HepG2 (cell line): Measurements from ENCODE around the gene MNDA. TPM values are rescaled to one million over a fixed set of nuclear protein-coding genes. Genes with fewer than 3 reads are reported as not detected.

Experiments
- KMT2B ChIP-seq: IDR thresholded peaks from 2 replicates; pipeline ENCODE4 v1.6.1; 2016; ENCODE audit warnings: missing genetic modification reagents, missing compliant biosample characterization
- TCF12 ChIP-seq, 2 experiments: fragments of 450-650 bp in 1 of 2; sonication (generic) in 1 of 2; formaldehyde crosslinking in 1 of 2; IDR thresholded peaks; 2 replicates each; pipeline versions ENCODE4 v1.6.1 to v1.8.0; 2017 to 2022; ENCODE audit warnings: antibody characterized with exemption in 1 of 2, mild to moderate bottlenecking in 1 of 2, missing genetic modification reagents in 1 of 2, moderate library complexity in 1 of 2
- polyA plus RNA-seq, 8 experiments: library from polyadenylated mRNA; depleted of rRNA in 3 of 8; stranded (reverse) in 7 of 8; unstranded in 1 of 8; fragments of >200 nt; fragmentation: Illumina TruSeq in 4 of 8; extraction: Trizol in 4 of 8; gene quantifications; 2 replicates each; pipeline versions ENCODE4 v1.2.1 to v1.2.3, GENCODE V29; 2011 to 2016; ENCODE audit warnings: low read depth in 4 of 8, missing spikeins in 1 of 8, mixed read lengths in 1 of 8; ENCODE audit not compliant: insufficient read depth in 1 of 8
- total RNA-seq, 5 experiments: library from RNA; depleted of rRNA; stranded (reverse); fragments of >200 nt; fragmentation: Illumina TruSeq; extraction: Trizol; gene quantifications; 2 replicates each; pipeline ENCODE4 v1.2.3, GENCODE V29; 2016; ENCODE audit warnings: low read depth in 1 of 5
- TF ChIP-seq, protein P1 (sequence below): sonication (generic); formaldehyde crosslinking; IDR thresholded peaks from 2 replicates; pipeline ENCODE4 v1.5.0; 2020; ENCODE audit warnings: mild to moderate bottlenecking, missing genetic modification reagents, borderline replicate concordance
- TF ChIP-seq, protein P2 (sequence below): sonication (generic); formaldehyde crosslinking; IDR thresholded peaks from 2 replicates; pipeline ENCODE4 v1.5.0; 2020; ENCODE audit warnings: missing genetic modification reagents, mild to moderate bottlenecking, borderline replicate concordance
- TF ChIP-seq, protein P3 (sequence below): sonication (generic); formaldehyde crosslinking; conservative IDR thresholded peaks from 2 replicates; pipeline ENCODE4 v1.8.0; 2022; ENCODE audit warnings: low read depth, missing genetic modification reagents

MNDA gene
- total and polyA plus RNA-seq, 2 of the 13 experiments (the other 11 are each of a cell fraction or from before 2014, with no cell fraction given): not detected

DNA sequence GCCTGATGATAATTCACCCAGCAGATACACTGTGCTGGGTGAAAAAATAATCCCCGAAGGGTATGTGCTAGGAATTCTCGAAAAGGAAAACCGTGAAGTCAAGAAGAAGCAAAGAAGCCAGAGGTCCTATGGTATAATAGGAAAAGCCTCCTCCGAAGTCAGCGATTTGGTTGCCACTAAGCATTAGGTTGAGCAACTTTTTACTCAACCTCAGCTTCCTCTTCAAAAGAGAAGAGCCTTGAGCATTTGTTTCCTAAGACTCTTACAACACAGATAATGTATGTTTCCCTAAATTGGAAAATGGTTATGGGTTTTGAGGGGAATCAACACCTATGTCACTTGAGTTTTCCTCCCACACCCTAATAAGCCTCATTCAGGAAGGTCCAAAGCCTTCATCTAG is 21.3 kb upstream of the MNDA start (continued):
- TF ChIP-seq, protein P1, sequence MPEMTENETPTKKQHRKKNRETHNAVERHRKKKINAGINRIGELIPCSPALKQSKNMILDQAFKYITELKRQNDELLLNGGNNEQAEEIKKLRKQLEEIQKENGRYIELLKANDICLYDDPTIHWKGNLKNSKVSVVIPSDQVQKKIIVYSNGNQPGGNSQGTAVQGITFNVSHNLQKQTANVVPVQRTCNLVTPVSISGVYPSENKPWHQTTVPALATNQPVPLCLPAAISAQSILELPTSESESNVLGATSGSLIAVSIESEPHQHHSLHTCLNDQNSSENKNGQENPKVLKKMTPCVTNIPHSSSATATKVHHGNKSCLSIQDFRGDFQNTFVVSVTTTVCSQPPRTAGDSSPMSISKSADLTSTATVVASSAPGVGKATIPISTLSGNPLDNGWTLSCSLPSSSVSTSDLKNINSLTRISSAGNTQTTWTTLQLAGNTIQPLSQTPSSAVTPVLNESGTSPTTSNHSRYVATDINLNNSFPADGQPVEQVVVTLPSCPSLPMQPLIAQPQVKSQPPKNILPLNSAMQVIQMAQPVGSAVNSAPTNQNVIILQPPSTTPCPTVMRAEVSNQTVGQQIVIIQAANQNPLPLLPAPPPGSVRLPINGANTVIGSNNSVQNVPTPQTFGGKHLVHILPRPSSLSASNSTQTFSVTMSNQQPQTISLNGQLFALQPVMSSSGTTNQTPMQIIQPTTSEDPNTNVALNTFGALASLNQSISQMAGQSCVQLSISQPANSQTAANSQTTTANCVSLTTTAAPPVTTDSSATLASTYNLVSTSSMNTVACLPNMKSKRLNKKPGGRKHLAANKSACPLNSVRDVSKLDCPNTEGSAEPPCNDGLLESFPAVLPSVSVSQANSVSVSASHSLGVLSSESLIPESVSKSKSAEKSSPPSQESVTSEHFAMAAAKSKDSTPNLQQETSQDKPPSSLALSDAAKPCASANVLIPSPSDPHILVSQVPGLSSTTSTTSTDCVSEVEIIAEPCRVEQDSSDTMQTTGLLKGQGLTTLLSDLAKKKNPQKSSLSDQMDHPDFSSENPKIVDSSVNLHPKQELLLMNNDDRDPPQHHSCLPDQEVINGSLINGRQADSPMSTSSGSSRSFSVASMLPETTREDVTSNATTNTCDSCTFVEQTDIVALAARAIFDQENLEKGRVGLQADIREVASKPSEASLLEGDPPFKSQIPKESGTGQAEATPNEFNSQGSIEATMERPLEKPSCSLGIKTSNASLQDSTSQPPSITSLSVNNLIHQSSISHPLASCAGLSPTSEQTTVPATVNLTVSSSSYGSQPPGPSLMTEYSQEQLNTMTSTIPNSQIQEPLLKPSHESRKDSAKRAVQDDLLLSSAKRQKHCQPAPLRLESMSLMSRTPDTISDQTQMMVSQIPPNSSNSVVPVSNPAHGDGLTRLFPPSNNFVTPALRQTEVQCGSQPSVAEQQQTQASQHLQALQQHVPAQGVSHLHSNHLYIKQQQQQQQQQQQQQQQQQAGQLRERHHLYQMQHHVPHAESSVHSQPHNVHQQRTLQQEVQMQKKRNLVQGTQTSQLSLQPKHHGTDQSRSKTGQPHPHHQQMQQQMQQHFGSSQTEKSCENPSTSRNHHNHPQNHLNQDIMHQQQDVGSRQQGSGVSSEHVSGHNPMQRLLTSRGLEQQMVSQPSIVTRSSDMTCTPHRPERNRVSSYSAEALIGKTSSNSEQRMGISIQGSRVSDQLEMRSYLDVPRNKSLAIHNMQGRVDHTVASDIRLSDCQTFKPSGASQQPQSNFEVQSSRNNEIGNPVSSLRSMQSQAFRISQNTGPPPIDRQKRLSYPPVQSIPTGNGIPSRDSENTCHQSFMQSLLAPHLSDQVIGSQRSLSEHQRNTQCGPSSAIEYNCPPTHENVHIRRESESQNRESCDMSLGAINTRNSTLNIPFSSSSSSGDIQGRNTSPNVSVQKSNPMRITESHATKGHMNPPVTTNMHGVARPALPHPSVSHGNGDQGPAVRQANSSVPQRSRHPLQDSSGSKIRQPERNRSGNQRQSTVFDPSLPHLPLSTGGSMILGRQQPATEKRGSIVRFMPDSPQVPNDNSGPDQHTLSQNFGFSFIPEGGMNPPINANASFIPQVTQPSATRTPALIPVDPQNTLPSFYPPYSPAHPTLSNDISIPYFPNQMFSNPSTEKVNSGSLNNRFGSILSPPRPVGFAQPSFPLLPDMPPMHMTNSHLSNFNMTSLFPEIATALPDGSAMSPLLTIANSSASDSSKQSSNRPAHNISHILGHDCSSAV (CRISPR knock-in tag): no peak
- TF ChIP-seq KMT2B (no peak), TCF12 (IDR thresholded peaks at IDR 0.05) (no peak), TCF12 (CRISPR knock-in tag; IDR thresholded peaks at IDR 0.05) (no peak)
- TF ChIP-seq, protein P2, sequence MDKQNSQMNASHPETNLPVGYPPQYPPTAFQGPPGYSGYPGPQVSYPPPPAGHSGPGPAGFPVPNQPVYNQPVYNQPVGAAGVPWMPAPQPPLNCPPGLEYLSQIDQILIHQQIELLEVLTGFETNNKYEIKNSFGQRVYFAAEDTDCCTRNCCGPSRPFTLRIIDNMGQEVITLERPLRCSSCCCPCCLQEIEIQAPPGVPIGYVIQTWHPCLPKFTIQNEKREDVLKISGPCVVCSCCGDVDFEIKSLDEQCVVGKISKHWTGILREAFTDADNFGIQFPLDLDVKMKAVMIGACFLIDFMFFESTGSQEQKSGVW: no peak
- TF ChIP-seq, protein P3, sequence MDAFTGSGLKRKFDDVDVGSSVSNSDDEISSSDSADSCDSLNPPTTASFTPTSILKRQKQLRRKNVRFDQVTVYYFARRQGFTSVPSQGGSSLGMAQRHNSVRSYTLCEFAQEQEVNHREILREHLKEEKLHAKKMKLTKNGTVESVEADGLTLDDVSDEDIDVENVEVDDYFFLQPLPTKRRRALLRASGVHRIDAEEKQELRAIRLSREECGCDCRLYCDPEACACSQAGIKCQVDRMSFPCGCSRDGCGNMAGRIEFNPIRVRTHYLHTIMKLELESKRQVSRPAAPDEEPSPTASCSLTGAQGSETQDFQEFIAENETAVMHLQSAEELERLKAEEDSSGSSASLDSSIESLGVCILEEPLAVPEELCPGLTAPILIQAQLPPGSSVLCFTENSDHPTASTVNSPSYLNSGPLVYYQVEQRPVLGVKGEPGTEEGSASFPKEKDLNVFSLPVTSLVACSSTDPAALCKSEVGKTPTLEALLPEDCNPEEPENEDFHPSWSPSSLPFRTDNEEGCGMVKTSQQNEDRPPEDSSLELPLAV: no peak
